HG02763 (cell line): ENCODE data around the gene GCGR.

Source experiments
- ATAC-seq: cut with Tn5 transposase; IDR thresholded peaks from one replicate; pipeline ENCODE4 v1.9.1; 2021; ENCODE audit warnings: mild to moderate bottlenecking, moderate library complexity; ENCODE audit not compliant: unreplicated experiment

The GCGR gene

DNA sequence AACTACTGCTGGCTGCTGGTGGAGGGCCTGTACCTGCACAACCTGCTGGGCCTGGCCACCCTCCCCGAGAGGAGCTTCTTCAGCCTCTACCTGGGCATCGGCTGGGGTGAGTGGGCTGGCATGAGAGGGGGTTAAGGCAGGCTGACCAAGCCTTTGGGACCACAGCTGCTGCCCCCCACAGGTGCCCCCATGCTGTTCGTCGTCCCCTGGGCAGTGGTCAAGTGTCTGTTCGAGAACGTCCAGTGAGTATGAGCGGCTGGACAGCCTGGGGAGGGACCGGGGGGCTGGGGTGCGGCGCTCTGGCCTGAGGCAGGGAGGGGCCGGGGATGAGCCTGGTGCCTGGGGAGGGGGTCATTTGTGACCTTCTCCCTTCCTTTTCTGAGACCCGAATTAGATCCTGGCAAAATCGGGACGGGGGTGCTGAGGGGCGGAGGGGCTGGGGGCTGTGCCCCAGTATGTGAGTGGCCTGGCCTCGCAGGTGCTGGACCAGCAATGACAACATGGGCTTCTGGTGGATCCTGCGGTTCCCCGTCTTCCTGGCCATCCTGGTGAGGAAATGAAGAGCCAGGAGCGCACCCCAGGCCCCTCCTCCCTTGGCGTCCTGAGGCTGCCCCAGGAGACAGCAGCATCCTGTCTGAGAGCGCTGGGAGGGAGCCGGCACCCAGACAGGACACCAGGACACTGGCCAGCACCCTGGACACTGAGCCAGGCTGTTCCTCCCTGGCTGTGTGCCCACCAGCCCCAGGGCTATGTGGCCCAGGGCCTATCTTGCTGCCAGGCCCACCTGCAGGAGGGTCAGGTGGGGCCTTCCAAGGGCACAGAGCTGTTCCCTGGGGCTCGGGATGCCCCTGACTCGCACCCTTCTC is 8.0 kb downstream of the GCGR start:
- no peak for ATAC-seq

DNA sequence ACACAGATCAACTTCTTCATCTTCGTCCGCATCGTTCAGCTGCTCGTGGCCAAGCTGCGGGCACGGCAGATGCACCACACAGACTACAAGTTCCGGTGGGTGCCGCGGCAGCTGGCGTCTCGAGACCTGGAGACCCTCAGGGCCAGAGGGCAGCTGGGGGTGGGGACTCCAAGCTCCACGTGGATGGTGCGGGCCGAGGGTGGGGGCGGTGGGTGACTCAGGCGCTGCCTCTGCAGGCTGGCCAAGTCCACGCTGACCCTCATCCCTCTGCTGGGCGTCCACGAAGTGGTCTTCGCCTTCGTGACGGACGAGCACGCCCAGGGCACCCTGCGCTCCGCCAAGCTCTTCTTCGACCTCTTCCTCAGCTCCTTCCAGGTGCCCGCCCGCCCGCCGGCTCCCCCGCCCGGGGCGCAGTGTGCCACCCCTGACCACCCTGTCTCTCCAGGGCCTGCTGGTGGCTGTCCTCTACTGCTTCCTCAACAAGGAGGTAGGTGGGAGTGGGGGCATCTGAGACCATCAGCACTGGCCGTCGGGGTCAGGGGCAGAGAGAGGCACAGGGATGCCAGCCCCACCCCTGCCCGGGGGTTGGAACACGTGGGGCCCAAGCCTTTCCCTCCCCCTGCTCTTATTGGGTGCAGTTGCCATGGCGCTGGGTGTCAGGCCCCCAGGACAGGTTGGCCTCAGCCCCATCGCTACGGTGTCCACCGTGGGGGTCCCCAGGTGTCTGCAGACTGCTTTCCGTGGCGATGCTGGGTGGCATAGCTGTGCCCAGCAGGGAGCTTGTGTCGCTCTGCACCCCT is 8.8 kb downstream of the GCGR start:
- ATAC-seq: no peak

DNA sequence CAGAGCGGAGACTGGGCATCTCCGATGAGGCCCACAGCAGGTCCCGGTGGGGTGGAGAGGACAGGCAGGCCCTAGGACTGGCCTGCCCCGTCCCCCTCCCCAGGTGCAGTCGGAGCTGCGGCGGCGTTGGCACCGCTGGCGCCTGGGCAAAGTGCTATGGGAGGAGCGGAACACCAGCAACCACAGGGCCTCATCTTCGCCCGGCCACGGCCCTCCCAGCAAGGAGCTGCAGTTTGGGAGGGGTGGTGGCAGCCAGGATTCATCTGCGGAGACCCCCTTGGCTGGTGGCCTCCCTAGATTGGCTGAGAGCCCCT is 9.4 kb downstream of the GCGR start:
- ATAC-seq: no peak

DNA sequence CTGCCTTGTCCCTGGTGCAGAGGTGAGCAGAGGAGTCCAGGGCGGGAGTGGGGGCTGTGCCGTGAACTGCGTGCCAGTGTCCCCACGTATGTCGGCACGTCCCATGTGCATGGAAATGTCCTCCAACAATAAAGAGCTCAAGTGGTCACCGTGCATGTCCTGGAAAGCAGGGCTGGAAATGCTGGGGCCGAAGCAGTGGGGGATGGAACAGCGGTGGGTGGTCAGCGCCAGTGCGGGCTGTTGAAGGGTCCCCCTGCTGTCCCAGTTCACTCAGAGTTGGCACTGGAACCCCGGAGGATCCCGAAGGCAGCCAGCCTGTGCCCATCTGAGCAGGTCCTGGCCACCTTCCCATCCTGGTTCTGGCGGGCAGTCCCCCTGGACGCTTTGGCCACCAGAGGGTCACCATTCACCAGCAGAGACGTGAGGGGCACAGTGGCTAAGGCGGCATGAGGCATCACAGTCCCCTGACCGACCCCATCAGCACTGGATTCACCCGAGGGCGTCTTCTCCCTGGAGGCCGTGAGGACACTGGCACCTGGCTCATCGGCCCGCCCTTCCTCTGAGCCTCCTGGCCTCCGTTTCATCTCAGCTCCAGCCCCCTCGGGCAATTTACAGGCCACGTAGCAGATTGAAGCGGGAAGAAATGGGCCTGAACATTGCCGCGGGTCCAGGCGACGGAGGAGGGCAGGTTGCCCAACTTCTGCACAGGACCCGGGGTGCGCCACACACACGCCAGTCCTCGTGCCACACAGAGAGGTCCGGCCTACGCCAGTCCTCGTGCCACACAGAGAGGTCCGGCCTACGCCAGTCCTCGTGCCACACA is 10.1 kb downstream of the GCGR start:
- ATAC-seq: no peak

DNA sequence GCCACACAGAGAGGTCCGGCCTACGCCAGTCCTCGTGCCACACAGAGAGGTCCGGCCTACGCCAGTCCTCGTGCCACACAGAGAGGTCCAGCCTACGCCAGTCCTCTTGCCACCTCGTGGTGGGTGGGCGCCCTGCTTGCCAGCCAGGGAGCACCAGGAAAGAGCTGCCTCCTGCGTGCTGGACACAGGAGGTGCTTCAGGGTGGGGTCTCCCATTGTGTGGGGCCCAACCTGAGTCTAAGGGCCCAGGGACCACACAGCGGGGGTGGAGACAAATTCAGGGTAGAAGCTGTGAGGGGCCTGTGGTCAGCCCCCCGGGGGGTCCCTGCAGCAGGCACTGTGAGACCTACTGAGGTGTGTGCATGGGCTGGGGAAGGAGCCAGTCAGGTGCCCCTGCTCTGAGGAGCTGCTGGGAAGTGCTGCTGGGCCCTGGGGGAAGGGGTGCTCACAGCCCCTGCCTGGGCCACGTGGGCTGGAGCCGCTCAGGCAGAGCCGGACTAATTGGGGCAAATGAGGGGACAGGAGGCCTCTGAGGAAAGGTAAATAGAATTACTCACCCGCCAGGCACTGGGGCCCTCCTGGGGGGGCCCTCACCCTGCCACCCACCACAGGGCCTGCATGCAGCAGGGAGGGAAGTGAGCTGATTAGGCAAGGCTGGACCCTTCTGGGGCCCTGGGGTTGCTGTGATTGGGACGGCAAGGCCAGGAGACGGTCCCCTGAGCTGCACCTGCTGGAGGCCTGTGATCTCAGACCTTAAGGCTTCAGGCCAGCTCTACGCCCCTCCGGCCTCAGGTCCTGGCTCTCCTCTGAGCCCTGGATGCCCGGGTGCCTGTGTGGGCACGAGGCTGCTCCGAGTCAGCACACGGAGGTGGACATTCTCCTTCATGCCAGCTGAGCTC is 11.0 kb downstream of the GCGR start:
- ATAC-seq: no peak

DNA sequence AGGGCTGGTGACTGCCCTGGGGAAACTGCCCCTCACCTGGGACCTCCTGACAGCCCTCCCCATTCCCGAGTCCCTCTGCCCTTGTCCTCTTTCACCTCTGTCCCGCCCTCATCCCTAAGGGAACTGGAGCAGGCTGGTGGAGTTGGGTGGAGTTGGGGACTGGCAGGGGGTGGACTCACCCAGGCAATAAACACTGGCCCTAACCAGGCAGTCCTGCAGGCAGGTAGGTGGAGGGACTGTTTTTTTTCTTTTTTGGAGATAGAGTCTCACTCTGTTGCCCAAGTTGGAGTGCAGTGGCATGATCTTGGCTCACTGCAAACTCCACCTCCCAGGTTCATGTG is 11.7 kb downstream of the GCGR start:
- ATAC-seq: no peak

DNA sequence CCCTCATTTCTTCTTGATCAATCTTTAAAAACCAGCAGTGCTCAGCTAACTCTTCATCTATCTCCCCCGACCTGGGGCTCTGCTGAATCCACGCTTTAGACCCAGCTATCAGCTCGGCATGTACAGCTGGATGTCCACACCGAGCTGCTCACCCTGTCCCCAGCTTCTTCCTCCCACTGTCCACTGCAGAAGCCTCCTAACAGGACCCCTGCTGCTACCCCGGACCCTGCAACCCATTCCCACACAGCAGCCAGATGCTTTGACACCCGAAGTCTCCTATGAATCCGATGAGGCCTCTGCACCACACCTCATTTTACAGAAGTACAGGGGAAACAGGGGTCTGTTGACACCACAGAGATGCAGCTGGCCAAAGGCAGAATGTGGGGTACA is 13.8 kb downstream of the GCGR start:
- ATAC-seq: no peak

DNA sequence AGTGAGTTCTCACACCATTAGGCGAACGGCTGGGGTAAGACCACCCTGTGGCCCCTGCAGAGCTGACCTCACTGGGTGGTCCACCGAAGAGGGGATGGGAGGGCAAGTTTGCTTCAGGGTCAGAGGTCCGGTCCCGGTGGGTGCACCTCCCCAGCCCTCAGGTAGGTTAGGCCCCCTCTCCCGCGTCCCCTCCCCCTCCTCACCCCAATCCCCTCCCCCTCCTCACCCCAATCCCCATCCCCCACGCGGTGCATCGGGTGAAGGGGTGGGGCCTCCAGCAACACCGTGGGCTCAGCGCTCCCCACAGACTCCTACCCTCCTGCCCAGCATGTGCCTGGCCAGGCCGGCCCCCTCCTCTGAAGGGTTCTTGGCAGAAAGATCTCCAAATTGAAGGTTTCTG is 15.8 kb downstream of the GCGR start:
- ATAC-seq: no peak

DNA sequence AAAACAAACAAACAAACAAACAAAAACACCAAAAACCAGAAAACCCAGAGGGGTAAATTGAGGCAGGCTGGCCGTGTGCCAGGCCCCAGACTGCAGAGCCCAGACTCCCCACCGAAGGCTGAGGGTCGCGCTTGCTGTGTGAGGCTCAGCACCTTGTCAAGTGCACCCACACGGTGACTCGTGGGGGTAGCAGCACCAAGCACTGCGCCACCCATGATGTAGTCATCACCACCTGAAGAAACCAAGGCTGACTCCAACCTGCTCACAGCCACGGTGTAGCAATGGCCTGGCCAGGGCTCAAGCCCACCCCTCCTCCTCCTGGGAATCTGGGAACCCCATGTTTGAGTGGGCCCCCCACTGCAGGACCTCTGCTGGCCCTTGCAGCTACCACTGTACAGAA is 17.2 kb downstream of the GCGR start:
- ATAC-seq: no peak

DNA sequence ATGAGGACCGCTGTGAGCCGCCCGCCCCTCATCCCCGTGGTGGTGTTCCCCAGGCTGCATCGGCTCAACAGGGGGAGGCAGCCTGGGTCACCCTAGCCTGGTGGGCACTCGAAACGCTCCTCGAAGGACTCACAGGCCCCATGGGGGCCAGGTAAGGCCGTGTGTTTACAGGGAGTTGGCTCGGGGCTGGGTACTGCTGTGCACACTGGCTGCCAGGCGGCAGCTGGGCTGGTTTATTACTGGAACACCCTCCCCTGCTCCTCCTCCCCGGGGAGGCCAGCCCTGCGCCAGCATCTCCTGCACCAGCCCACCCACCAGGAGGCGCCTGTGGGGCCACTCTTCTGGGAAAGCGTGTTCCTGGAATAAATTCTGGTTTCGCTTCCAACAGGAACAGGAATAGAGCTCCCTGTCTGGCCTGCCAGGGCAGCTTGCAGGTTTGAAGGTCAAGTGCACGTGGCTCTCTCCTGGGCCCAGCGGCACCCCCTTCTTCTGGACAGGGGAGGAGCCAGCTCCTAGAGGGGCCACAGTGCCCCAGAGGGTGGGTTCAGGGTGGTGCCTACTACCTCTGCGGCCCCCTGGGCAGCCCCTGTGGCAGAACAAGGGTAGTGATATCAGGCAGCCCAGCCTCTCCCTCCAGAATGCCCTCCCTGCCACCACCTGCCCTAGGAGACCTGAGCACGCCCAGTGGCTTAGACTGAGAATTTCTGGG is 17.8 kb downstream of the GCGR start:
- no peak for ATAC-seq

DNA sequence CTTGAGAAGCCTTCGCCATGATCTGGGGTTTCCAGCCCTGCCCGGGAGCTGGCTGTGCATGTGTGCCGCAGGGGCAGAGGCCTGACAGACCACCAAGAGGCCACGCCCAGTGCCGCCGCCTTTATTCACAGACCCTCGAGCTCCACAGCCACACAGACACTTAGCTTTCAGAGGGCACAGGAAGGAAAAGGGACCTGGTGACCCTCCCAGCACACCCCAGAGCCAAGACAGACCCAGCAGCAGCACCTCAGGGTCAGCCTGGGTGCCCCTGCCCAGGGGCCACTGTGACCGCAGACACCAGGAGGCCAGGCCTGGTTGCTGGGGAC is 18.3 kb downstream of the GCGR start:
- ATAC-seq: no peak

DNA sequence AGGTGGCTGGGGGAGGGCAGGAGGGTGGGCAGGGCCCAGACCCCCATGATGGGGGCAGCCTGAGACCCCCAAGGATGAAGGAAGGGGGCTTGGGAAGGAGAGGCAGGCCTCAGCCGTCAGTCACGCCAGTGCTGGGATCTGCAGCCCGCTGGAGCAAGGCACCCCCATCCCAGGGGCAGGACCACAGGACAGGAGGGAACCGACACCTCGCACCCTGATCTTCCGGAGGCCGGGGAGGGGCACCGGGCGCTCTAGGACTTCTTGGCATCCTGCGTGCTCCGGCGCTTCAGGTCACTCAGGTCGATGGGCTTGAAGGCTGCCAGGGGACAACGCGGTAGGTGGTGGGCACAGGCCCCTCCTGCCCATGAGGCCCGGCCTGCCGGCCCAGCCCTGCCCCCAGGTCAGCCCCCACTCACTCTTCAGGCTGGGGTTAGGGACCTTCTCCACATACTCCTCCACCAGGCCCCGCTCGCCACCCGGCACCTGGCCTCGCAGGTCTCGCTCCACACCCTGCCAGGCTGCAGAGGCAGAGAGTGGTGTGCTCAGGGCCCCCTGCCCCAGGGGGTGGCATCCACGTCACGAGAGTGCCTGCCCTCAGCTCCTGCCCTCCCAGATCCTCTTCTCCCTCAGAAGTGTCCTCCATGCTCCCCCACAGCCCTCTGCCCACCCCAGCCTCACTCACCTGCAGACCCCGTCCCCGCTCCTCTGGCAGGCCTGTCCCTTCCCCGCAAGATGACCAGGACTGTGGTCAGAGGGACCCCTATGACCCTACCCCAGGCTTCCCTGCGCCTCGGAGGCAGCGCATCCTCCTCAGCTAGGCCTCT is 19.3 kb downstream of the GCGR start:
- ATAC-seq: no peak

DNA sequence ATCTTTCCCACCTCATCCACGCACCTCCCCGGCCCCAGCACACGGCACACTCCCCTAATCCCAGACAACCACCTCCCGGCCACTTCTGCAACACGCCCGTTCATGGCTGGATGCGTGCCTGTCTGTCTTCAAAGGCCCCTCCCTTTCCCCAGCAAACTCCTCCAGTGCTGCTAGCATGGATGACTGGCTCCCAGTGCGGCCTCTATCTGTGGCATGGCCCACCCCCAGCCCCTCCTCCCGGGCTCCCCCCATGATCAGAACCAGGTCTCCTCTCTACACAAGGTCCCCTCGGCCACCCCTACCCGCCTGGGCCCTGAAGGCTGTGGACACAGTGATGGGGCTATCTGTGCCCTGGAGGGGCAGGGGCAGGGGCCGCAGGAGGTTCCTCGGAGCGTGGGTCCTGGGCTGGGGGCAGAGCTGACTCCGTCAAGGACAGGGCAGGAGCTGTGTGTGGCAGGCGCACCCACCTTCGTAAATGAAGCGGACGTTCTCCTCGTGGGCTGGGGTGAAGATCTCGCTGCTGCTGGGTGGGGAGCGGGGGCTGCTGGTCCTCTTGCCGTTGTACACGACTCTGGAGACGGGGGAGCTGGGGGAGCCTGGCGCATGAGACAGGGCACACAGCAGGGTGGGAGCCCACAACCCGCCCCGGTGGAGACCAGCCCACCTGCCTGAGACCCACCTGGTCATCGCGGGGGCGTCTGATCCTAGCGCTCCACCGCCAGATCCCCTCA is 20.0 kb downstream of the GCGR start:
- ATAC-seq: no peak

DNA sequence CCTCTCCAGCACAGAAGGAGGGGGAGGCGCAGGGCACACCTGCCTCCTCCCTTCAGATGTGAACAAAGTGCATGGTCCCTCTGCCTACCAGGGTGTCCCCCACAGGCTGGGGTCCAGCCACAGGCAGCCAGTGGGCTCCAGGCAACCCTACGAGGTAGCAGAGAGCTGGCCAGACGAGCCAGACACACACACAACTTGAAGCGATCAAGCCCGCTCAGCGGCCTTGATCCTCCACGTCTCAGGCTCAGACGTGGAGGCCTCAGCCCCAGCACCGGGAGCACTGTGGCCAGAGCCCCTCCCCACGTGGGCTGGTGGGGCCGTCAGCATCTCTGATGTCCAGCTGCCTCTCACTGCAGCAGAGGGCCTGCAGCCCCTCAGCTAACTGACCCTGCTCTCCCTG is 20.6 kb downstream of the GCGR start:
- no peak for ATAC-seq

DNA sequence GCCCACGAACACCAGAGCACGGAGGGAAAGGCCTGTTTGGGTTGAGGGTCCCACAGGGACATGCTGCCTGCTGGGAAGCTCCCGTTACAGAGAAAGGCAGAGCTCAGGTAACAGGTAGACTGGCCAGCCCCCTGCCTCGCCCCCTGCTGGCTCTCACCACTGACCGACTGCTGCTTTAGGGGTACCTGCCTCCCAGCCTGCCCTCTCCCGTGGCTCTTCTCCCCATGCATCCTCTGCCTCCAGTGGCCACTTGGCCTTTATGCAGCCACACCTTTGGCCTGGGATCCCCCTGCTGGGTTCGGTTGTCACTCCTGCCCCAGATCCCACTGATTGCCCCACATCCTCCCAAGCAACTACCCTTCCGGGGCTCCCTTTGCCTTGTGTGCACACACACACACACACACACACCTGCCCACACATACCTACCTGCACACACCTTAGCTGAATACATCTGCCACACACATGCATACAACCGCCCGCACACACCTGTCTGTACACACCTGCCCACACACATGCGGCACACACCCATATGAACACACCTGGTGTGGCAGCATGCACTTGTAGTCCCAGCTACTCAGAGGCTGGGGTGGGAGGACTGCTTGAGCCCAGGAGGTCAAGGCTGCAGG is 22.0 kb downstream of the GCGR start:
- ATAC-seq: no peak

DNA sequence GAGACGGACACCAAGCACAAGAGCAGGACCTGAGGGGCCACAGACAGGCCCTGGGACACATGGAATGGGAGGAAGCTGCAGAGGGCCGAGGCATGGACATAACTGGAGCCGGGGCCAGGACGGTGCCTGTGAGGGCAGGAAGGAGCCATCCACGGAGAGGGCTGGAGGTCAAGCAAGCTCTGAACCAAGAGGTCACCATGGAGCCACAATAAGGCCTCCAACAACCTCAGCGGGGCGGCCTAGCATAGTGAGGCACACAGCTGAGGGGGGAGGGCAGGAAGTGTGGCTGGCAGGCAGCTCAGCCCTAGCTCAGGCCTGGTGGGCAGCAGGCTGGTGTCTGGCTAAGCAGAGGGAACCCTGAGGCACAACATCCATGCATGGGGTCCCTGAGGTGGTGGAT is 24.7 kb downstream of the GCGR start:
- ATAC-seq: no peak

DNA sequence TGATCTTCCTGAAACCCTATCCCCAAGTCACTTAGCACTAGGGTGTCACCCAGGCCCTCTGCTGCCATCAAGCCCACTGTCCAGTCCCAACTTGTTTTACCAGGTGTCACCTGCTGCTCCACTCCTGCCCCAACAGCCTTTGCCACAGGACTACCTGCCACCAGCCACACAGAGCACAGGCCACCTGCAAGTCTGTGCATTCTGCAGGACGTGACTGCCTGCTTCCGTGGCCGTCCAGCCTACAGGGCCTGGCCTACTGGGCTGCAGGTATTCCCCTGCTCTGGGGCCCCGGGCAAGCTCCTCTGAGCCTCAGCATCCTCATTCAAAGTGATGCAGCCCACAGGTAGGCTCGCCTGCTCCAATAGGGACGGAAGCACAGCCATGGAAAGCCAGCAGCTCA is 25.9 kb downstream of the GCGR start:
- ATAC-seq: no peak

DNA sequence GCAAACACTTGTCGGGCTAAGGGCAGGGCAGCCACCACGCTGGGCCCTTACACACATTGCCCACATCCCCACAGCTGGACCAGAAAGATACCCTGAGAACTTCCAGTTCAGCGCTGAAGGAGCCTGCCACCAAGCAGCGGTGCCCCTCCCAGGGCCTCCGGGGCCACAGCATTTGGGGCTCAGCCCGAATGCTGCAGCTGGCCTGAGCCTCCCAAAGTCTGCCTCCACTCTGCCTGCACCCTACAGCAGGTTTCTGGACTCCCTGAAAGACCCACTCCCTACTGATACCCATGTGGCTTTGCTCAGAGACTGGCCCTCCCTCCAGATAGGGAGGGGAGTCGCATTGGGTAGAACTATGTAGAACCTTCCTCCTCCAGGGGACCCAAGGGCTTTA is 27.6 kb downstream of the GCGR start:
- ATAC-seq: no peak
